GM19043 (cell line): ENCODE data around the gene ARHGAP1.
"Not testable (repeated sequence)": the region's sequence is repeated elsewhere in the genome, so short reads cannot be mapped to it uniquely, and the experiment has no call there.

Experiments
- ATAC-seq: cut with Tn5 transposase; IDR thresholded peaks from one replicate; pipeline ENCODE4 v1.9.1; 2021; ENCODE audit warnings: low read depth; ENCODE audit not compliant: unreplicated experiment

ARHGAP1 gene

DNA sequence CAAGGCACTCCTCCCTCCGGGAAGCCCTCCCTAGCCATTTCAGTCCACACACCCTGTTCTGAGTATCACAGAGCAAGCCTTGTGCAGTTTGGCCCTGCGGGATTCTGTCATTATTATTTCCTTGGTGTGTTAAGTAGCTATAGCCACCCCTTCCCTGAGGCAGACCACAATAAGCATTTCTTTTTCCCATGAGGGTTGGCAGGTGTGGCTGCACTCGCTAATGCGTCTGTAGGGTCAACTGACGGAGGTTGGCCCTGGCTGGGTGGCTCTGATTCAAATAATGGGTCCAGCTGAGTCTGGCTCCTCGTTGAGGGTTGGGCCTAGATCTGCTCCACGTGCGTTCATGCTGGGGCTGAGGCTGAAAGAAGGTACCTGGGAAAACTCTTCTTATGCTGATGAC, 23.7 kb upstream of the ARHGAP1 start:
- no peak for ATAC-seq

- ATAC-seq, result no peak
Measured at GRCh38 chr11:46723359-46723680, 22.9 kb upstream of the ARHGAP1 start.

- ATAC-seq, result no peak
Measured at GRCh38 chr11:46722566-46723358, 22.3 kb upstream of the ARHGAP1 start.

DNA sequence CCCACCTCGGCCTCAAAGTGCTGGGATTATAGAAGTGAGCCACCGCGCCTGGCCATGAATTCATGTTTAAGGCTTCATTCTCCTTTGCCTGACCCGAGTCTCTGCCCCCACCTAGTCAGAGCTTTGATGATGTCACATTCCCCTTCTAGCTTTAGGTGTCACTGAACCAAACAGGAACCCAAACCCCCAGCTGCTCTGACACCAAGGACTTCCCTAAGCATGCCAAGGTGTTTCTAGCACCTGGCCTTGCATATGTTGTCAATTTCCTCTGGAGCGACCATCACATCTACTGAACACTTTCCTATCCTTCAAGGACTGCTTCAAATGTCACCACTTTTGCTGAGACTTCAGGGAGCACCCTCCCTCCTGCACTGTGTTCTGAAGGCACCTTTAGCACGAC, 20.9 kb upstream of the ARHGAP1 start:
- ATAC-seq, result no peak

GRCh38 chr11:46719543-46720218, 19.3 kb upstream of the ARHGAP1 start:
- ATAC-seq, result no peak

GRCh38 chr11:46719048-46719542, 18.7 kb upstream of the ARHGAP1 start, which contains the start of gene F2:
Gene F2, plus strand, starts transcription at chr11:46719213. Its CDS starts 23 bp downstream, at chr11:46719236.
- no peak for ATAC-seq

DNA sequence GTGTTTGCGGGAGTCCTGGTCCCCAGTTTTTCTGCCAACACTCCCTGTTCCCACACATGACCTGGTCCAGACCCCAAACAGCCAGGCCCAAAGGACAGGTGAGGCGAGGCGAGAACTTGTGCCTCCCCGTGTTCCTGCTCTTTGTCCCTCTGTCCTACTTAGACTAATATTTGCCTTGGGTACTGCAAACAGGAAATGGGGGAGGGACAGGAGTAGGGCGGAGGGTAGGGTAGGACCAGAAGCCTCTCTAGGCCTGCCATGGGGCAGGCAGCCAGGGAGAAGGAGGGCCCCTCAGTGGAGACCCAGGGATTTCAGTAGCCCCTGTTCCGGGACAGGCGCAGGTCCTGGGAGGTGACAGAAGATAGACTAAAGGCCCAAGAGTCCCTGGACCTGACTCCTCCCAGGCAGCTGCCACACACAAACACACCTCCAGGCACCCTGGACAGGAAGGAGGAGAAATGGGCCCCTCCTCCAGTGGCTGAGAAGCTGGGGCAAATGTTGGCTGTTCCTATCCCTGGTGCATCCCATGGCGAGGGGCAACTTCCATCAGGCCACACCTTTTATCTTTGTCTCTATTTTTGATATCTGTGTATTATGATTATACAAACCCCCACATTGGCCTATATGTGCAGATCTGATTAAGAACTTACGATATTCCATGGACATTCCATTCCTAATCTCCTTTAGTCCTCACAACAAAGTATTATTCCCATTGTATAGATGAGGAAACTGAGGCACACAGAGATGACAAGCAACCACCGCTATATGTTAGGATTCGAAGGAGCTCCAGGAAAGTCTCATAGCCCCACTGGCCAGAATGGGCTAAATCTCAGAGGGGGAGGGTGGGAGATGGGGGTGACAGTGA, 18.0 kb upstream of the ARHGAP1 start:
- no peak for ATAC-seq

DNA sequence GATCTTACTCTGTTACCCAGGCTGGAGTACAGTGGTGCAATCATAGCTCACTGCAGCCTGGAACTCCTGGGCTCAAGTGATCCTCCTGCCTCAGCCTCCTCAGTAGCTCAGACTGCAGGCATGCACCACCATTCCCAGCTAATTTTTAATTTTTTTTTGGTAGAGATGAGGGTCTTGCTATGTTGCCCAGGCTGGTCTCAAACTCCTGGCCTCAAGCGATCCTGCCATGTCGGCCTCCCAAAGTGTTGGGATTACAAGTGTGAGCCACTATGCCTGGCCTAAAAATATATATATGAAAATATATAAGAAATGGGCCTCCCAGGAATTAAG, 17.4 kb upstream of the ARHGAP1 start:
- not testable (repeated sequence) for ATAC-seq

- no peak for ATAC-seq
Measured at GRCh38 chr11:46712874-46713576, 12.6 kb upstream of the ARHGAP1 start.

- no peak for ATAC-seq
Measured at GRCh38 chr11:46711303-46711702, 10.9 kb upstream of the ARHGAP1 start.

DNA sequence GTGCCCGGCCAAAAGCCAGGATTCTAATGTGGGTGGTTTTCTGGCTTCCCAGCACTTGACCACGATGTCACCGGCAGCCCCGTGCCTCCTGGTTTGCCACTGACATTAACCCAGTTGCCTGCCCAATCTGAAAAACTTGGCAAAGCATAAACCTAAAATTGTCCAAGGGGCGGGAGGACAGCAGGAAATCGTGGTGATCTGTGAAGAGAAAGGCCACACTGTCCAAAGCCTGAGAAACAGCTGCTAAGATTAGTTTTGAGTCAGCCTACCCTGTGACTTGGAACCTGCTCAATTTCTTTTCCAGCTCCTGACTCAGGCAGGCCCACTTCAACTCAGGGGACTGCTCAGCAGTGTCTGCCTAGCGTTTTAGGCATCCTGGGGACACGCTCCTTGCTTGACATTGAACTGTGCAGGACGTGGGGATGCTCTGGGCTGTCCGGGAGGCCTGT, 10.4 kb upstream of the ARHGAP1 start:
- no peak for ATAC-seq

DNA sequence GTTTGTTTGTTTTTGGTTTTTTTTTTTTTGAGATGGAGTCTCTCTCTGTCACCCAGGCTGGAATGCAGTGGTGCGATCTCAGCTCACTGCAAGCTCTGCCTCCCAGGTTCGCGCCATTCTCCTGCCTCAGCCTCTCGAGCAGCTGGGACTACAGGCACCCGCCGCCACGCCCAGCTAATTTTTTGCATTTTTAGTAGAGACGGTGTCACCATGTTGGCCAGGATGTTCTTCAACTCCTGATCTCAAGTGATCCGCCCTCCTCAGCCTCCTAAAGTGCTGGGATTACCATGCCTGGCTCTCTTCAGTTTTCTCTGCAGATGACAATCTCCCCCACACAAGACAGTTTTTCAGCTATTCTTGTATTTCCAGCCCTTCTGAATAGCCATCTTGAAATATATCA, 8.9 kb upstream of the ARHGAP1 start:
- ATAC-seq, result not testable (repeated sequence)

DNA sequence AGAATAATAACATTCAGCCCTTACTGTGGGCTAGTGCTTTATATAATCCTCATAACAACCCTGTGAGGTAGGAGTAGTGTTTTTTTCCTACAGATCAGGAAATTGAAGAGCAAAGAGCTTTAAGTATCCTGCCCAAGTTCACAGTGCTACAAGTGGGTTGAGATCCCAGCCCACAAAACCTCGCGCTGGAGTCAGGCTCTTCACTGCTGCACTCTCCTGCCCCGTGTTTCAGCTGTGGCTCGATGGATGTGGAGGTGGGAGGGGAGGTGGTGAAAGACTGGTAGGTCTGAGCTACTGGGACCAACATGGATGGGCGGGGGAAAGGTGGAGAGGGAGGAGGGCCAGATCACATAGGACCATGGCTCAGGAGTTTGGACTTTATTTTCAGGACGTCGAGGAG, 6.5 kb upstream of the ARHGAP1 start:
- ATAC-seq, result no peak

DNA sequence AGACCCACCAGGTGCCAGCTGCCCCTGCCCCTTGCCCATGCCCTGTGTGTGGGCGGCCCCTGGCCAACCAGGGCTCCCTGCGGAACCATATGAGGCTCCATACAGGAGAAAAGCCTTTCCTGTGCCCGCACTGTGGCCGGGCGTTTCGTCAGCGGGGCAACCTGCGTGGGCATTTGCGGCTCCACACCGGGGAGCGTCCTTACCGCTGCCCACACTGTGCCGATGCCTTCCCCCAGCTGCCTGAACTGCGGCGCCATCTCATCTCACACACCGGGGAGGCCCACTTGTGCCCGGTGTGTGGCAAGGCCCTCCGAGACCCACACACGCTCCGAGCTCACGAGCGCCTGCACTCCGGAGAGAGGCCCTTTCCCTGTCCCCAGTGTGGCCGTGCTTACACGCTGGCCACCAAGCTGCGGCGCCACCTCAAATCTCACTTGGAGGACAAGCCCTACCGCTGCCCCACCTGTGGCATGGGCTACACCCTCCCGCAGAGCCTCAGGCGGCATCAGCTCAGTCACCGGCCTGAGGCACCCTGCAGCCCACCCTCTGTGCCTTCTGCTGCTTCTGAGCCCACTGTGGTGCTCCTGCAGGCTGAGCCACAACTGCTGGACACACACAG, 4.8 kb upstream of the ARHGAP1 start:
- ATAC-seq, result no peak

DNA sequence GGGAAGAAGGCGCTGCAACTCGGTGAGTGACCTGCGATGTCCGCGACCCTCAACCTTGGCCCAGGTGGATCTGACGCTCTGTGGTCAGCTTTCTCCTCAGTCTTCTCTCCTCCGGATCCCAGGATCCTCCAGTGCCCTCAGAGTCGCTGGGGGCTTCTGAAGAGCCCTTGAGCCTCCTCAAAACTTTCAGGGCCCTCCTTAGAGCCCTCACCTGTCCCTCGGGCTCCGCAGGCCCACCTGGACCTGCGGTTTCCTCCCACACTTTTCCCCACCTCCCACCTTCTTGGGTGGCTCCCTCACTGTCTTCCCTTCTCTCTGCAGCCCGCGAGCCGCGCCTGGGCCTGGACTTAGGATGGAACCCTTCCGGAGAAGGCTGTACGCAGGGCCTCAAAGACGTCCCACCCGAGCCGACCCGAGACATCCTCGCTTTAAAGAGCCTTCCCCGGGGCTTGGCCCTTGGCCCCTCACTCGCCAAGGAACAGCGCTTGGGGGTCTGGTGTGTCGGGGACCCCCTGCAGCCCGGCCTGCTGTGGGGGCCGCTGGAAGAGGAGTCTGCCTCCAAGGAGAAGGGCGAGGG, 747 bp upstream of the ARHGAP1 start:
- ATAC-seq, result no peak

GRCh38 chr11:46698597-46698996, 1.8 kb downstream of the ARHGAP1 start:
- no peak for ATAC-seq

DNA sequence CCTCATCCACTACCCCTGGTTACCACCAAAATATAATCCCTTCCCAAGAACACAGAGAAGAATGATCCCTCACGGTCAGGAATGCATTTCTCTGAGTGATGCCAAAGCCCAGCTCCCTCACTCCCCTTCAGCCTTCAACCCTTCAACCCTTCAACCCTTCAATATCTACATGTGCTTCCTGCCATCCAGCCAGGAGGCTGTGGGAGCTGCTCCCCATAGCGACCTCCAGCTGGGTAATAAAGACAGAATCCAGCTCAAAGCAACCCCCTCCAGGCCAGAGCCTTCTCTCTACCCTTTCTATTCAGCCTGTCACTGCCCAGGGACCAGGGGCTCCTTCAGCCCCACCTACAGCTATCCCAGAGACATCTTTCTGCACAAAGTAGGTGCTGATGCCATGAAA, 2.7 kb downstream of the ARHGAP1 start:
- no peak for ATAC-seq

DNA sequence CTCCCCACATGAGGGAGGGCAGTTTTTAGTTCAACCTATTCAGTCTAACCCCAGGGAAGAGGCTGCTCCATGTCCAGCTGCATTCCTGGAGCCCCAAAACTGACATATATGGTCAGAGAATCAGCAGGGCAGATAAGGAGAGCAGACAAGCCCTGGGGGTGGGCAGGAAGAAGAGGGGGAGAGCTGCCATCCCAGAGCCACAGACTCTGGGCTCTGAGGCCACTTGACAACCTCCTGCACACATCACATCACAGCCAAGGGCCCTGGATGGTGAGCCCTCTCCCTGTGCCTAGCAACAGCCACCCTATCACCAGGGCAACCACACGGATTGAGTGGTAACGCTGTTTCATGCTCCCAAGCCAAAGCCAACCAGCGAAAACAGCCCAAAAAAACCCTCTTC, 3.1 kb downstream of the ARHGAP1 start:
- ATAC-seq, result no peak

GRCh38 chr11:46696212-46696558, 4.2 kb downstream of the ARHGAP1 start:
- no peak for ATAC-seq
